ENCODE results near the gene PRG2.

DNA sequence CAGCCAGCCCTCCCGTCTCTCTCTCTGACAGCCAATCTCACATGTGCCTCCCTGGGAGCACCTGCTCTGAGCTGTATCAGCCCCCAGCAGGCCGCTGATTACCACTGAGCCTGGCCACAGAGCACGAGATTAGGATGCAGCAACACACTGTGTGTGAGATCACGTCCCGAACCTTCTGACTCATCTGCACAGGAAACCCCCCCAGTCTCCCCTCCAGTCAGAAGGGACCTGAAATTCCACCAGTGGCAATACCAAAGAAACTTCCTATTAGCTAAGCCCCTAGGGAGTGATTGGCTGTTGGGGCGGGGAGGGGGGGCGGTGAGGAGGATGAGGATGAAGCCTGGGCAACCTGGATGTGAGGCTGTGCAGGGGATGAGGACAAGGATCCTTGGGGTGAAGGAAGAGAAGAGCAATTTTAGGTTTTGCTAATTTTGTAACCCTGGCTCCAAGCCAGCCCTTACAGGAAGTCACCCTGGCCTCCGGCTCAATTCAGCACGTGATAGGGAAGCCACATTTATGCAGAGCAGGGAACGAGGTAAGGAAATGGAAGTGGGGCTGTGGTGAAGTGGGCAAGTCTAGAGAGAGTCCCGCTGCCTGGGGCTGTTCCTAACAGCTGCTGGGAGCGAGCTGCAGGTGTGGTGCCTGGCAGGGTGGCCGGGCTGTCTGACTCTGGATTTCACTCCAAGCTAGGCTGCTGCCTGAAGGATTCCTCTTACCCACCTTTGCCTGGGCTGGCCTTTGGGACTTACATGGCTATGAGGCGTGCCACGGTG lies 34.5 kb upstream of the PRG2 start:
- TF ChIP-seq, protein P1, sequence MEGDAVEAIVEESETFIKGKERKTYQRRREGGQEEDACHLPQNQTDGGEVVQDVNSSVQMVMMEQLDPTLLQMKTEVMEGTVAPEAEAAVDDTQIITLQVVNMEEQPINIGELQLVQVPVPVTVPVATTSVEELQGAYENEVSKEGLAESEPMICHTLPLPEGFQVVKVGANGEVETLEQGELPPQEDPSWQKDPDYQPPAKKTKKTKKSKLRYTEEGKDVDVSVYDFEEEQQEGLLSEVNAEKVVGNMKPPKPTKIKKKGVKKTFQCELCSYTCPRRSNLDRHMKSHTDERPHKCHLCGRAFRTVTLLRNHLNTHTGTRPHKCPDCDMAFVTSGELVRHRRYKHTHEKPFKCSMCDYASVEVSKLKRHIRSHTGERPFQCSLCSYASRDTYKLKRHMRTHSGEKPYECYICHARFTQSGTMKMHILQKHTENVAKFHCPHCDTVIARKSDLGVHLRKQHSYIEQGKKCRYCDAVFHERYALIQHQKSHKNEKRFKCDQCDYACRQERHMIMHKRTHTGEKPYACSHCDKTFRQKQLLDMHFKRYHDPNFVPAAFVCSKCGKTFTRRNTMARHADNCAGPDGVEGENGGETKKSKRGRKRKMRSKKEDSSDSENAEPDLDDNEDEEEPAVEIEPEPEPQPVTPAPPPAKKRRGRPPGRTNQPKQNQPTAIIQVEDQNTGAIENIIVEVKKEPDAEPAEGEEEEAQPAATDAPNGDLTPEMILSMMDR (IDR thresholded peaks at IDR 0.05; ENCODE audit: poor library complexity), result no peak
- no peak for TF ChIP-seq EZH2 (IDR thresholded peaks at IDR 0.05; ENCODE audit: borderline replicate concordance)
- no peak for TF ChIP-seq EZH2phosphoT487 (IDR thresholded peaks at IDR 0.05; ENCODE audit: low read depth, severe bottlenecking, unreplicated experiment)
